Memory B cell (primary cell): ENCODE measurements around the gene METTL13.

ENCODE experiments used
- ATAC-seq: fragments of 150-1000 bp; cut with Tn5 transposase; 2 replicates; pipeline ENCODE4 v1.10.0; 2021; ENCODE audit warnings: low read depth, mild to moderate bottlenecking, moderate library complexity
- DNase-seq, 2 donors: peaks; one replicate each; pipeline ENCODE4 v3.0.0; 2022; ENCODE audit warnings: low spot score in 2 of 2
- H3K27ac Mint-ChIP-seq: one replicate; pipeline ENCODE4 v1.8.0; 2022; ENCODE audit warnings: mild to moderate bottlenecking, moderate library complexity, mixed read lengths
- H3K27me3 Mint-ChIP-seq: one replicate; pipeline ENCODE4 v1.8.0; 2022; ENCODE audit warnings: mixed read lengths
- H3K36me3 Mint-ChIP-seq: one replicate; pipeline ENCODE4 v1.8.0; 2022; ENCODE audit warnings: mild to moderate bottlenecking, mixed read lengths
- H3K4me1 Mint-ChIP-seq: one replicate; pipeline ENCODE4 v1.8.0; 2022; ENCODE audit warnings: mixed read lengths
- H3K4me3 Mint-ChIP-seq: one replicate; pipeline ENCODE4 v1.8.0; 2022; ENCODE audit warnings: mild to moderate bottlenecking, moderate library complexity, mixed read lengths
- H3K9me3 Mint-ChIP-seq: one replicate; pipeline ENCODE4 v1.8.0; 2022; ENCODE audit warnings: mixed read lengths

METTL13 gene

DNA sequence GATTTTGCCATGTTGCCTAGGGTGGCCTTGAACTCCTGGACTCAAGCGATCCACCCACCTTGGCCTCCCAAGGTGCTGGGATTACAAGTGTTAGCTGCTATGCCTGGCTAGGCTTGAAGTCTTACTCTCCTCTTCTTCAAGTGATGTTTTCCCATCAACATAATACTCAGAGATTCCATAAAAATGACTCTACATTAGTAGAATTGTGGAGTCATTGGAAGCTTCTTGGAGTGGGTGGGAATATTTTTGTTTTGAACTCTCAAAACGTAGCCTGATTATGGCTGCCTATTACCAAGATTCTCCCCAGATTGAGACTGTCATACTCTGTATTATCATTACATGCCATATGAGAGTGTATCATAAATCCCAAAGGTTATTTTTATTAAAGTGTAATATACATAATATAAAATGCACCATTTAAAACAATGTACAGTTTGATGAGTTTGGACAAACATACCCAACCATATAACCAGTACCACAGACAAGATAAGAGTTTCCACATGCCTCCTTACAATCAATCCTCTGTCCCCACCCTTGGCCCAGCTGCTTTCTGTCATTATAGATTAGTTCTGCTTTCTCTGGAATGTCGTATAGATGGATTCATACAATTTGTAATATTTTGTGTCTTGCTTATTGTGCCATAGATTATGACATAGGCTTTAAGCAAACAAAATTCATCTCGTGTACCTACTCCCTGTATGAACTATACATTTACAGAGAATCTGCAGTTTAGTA lies 51.8 kb downstream of the METTL13 start:
- Mint-ChIP-seq H3K4me1 (peaks cover 4% of the 10 kb centered on the region), H3K27ac (no peak overlapping the region), H3K4me3 (no peak overlapping the region), H3K27me3 (no peaks in the 10 kb centered on the region), H3K36me3 (peaks cover 8% of the 10 kb centered on the region), H3K9me3 (peaks cover 6% of the 10 kb centered on the region)
- DNase-seq (no peak), ATAC-seq (no peak)

DNA sequence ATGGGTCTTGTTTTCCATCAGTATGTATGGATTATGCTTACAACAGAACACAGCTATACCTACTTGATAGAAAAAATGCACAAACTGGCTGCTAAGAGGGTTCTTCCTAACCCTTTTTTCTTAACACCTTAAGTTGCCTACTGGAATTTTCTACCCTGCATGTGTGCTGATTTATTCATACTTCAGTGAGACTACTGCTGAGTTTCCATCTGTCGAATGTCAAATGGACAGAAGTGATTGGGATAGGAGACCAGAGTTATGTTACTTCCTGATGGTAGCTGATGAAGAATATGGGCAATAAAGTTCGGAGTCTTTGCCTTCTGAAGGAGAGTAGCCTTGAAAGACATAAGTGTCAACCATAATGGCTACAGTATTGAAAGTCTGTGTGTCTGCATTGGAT lies 53.4 kb downstream of the METTL13 start:
- ATAC-seq (no peak), DNase-seq (no peak)
- Mint-ChIP-seq H3K27ac (no peak overlapping the region), H3K27me3 (no peaks in the 10 kb centered on the region), H3K36me3 (peaks cover 1% of the 10 kb centered on the region), H3K4me3 (no peak overlapping the region), H3K4me1 (no peaks in the 10 kb centered on the region), H3K9me3 (no peaks in the 10 kb centered on the region)

DNA sequence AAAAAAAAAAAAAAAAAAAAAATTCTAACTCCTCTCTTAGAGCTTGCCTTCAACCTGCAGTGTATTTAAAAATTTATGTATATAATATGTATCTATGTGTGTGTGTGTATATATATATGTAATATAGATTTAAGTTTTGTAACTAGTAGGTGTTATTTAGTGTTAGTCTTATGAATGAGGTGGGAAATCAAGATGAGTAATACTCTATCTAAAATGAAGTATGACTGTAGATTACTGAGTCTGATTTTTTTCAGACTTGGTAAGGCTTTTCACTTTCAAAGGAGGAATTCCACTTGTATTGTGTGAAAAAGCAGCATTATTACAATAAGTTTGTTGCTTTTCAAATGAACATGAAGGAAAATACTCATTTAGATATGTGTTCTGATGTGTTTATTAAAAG lies 54.4 kb downstream of the METTL13 start:
- H3K36me3 Mint-ChIP-seq: peaks cover 1% of the 10 kb centered on the region
- H3K4me1 Mint-ChIP-seq: peaks cover 4% of the 10 kb centered on the region
- no peak overlapping the region for H3K27ac Mint-ChIP-seq
- no peak overlapping the region for H3K4me3 Mint-ChIP-seq
- DNase-seq (no peak), ATAC-seq (no peak)
- no peaks in the 10 kb centered on the region for H3K27me3 Mint-ChIP-seq
- H3K9me3 Mint-ChIP-seq: no peaks in the 10 kb centered on the region

DNA sequence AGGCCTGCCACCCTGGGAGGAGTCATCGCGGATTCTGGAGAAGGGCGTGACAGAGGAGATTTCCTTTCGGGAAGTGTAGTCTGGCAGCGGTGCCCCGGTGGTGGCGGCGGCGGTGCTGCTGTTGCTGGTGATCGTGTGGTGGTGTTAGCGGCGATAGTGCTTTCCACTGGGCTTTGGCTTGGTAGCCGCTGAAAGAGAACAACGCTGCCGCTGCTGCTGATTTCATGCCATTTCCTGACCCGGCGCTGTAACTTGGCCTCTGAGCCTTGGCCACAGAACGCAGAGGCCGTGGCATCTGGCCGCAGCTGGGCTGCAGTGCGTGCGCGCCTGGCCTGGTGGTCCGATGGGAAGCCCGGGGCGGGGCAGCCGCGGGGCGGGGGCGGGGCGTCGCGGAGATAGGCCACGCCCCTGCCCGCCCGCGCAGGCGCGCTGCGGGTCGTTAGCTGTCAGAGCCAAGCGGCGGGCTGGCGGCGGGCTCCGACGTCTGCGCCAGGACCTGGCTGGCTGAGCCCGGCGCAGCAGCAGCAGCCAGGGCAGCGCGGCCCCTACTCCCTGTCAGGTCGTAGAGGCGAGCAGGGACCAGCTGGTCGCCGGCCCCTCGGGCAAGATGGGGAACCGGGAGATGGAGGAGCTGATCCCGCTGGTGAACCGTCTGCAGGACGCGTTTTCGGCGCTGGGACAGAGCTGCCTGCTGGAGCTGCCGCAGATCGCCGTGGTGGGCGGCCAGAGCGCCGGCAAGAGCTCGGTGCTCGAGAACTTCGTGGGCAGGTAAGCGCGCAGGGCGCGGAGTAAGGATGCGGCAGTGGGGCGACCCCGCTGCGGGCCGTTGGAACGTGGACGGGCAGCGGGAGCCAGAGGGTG lies 59.8 kb downstream of the METTL13 start, which contains the start of gene DNM3:
Gene DNM3 (plus strand): TSS at position 449 of the 861 bp plus-strand sequence. CDS start 159 bp downstream, at position 608.
- Mint-ChIP-seq H3K4me3 (peak within 1 kb of the TSS; percentile 86), H3K4me1 (peaks cover 15% of the 10 kb centered on the region), H3K27ac (peak within 1 kb of the TSS; percentile 14)

DNA sequence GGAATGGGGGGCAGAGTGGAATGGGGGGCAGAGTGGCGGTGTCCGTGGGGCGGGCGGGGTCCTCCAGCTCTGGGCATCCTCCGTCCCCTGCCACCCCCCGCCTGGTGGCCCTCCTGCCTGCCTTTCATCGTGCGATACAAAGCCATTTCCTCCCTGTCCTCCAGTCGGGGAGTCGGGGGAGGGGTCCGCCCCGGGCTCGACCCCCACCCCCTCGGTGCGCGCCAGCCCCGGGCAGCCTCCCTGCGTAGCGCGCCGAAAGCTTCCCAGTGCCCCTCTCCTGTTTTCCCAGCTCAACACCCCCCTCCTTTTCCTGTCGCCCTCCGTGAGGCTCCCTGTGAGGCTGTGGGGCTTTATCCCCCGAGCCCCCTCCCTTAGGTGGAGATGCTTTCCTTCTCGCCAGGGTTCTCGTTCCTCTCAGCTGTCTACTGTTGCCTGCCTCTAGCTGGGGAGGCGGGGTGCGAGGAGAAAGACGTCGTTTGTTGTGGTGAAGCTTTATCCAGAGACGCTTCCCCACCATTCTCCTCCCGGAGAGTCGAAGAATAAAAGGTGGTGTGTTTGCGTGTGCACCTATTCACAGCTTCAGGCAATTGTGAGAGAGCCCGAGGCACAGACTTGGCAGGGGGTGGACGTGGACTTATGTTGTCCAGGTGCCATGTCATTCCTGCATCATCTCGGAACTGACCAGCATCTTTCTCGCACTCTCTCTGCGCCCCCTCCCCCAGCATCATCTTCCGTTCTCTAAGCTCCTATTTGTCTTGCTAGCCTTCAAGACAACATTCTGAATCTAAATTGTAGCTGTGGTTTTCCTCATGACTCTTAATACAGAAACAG lies 60.7 kb downstream of the METTL13 start:
- ATAC-seq: no peak
- peak; percentile 11 to 26 for DNase-seq
- H3K27ac Mint-ChIP-seq: no peak overlapping the region
- H3K9me3 Mint-ChIP-seq: no peaks in the 10 kb centered on the region
- H3K4me3 Mint-ChIP-seq: peak overlapping the region; percentile 86
- peaks cover 1% of the 10 kb centered on the region for H3K36me3 Mint-ChIP-seq
- peaks cover 11% of the 10 kb centered on the region for H3K27me3 Mint-ChIP-seq
- H3K4me1 Mint-ChIP-seq: peaks cover 15% of the 10 kb centered on the region

More for the DNA sequence above, 59.8 kb downstream of the METTL13 start, which contains the start of gene DNM3:
- Mint-ChIP-seq H3K36me3 (peaks cover 1% of the 10 kb centered on the region), H3K27me3 (peaks cover 11% of the 10 kb centered on the region), H3K9me3 (no peaks in the 10 kb centered on the region)
- DNase-seq: peak; percentile 83 to 87
- ATAC-seq: peak; percentile 92

DNA sequence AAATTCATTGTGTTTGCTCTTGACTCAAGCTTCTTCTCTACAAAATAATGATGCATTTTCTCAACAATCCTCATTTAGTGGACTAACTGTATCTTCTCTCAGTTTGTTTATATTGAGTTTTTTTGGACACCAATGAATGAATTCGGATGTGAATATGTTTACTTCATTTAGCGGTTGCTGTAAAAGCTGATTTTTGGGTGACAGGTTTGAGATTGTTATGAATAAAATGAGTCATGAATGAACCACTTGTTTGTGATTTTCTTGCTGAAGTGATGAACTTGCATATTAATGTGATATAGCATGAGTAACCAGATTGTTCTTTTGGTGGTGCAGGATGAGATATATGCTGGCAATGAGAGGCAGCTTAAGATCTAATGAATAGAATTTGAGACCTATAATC lies 62.9 kb downstream of the METTL13 start:
- H3K4me1 Mint-ChIP-seq: peaks cover 15% of the 10 kb centered on the region
- no peak for DNase-seq
- H3K36me3 Mint-ChIP-seq: no peaks in the 10 kb centered on the region
- no peak overlapping the region for H3K27ac Mint-ChIP-seq
- no peak for ATAC-seq
- no peak overlapping the region for H3K4me3 Mint-ChIP-seq
- H3K9me3 Mint-ChIP-seq: no peaks in the 10 kb centered on the region
- peaks cover 11% of the 10 kb centered on the region for H3K27me3 Mint-ChIP-seq

DNA sequence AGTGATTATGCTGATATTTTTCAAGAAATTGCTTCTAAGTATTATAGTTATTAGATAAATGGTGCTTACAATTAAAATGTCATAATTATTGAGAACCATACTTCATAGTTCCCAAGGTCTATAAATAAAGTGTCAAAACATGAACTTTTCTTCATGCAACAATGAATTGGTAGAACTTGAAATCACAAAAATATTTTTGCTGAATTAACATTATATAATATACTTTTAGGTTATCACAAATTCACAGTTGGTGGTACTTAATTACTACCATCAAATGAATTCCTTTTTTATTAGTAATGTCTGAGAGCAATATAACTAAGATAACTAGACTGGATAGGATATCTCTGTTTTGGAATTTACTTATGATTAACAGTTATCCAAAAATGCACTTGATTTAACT lies 64.5 kb downstream of the METTL13 start:
- no peak overlapping the region for H3K27ac Mint-ChIP-seq
- H3K36me3 Mint-ChIP-seq: no peaks in the 10 kb centered on the region
- peaks cover 10% of the 10 kb centered on the region for H3K4me1 Mint-ChIP-seq
- DNase-seq (no peak), ATAC-seq (no peak)
- peaks cover 11% of the 10 kb centered on the region for H3K27me3 Mint-ChIP-seq
- no peak overlapping the region for H3K4me3 Mint-ChIP-seq
- H3K9me3 Mint-ChIP-seq: no peaks in the 10 kb centered on the region
